HG03439 (cell line): ENCODE data around the gene NEK5.
"Not testable (repeated sequence)": the region's sequence is repeated elsewhere in the genome, so short reads cannot be mapped to it uniquely, and the experiment has no call there.

Experiments
- ATAC-seq: cut with Tn5 transposase; IDR thresholded peaks from one replicate; pipeline ENCODE4 v1.9.1; 2021; ENCODE audit warnings: mild to moderate bottlenecking, moderate library complexity; ENCODE audit not compliant: unreplicated experiment

The NEK5 gene

DNA sequence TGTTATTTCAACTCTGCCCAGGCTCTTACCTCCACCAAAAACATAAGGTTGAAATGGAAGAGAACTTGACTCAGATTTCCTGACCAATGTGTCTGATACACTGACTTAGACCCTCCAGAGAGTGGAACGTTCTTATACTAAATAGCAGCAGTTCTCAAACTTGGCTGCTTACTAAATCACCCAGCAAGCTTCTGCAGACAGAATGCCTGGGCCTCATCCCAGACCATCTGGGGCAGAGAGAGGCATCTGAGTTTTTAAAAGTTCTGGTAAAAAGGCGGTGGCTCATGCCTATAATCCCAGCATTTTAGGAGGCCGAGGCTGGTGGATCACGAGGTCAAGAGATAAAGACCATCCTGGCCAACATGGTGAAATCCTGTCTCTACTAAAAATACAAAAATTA, 46.3 kb downstream of the NEK5 start:
- no peak for ATAC-seq

DNA sequence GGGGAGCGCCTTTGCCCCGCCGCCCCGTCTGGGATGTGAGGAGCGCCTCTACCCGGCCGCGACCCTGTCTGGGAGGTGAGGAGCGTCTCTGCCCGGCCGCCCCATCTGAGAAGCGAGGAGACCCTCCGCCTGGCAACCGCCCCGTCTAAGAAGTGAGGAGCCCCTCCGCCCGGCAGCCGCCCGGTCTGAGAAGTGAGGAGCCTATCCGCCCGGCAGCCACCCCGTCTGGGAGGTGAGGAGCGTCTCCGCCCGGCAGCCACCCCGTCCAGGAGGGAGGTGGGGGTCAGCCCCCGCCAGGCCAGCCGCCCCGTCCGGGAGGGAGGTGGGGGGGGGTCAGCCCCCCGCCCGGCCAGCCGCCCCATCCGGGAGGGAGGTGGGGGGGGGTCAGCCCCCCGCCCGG, 49.0 kb downstream of the NEK5 start:
- not testable (repeated sequence) for ATAC-seq

DNA sequence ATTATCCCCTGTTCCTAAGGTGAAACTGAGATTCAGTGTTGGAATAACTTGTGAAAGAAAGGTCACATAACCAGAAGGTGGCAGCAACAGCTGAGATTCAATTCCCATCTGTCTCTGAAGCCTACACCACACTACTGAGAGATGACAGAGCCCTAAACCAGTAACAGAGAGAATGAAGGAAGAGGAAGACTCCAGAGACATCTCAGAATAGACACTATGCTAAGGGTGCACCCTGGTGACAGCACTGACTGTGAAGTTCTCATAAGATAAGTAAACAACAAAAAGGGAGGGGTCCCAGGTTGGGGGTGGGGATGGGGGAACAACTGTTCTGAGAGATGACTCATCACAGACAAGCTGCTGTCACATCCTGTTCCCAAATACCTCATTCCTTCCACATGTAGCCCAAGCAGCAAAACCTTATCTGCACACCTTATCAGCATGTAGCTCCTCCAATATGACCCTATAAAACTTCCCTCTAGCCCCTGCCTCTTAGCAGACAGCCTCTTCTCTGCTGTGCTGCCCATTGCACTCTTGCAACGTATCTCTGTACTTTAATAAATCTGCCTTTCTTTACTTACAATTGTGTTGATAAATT, 57.8 kb downstream of the NEK5 start:
- no peak for ATAC-seq

DNA sequence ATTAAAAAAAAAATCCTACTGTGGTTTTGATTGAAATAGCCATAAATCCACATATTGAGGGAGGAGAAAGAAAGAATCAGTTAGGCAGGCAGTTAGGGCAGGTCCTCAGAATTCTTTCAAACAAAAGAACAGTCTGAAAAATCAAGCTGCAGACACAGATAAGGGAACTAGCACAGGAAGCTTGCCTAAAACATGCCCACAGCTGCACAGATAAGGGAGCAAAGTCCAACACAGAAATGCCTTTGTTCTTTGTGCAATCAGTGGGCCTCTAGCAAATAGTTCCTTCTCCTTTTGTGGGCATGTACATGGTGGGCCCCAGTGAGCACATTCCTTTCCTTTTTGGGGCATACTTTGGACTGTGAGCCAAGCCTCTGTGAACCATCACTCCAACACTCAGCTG, 61.6 kb downstream of the NEK5 start:
- no peak for ATAC-seq

DNA sequence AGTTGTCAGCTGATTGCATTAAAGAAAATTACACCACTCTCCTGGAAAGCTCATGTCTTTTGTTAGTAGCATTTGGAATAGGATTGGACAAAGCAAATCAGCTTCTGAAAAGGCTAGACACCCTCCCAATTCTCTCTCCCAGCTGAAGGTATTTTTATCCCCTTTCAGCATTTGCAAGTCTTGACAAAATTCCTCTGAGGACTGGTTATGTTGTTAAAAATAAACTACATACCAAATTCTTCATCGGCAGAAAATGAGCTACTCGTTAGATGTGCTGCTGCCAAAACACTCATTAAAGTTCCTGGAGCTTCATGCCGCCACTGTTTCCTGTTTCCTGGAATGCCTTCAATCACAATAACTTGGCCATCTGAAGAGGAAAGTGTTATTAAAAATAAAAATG, 67.3 kb downstream of the NEK5 start:
- no peak for ATAC-seq

DNA sequence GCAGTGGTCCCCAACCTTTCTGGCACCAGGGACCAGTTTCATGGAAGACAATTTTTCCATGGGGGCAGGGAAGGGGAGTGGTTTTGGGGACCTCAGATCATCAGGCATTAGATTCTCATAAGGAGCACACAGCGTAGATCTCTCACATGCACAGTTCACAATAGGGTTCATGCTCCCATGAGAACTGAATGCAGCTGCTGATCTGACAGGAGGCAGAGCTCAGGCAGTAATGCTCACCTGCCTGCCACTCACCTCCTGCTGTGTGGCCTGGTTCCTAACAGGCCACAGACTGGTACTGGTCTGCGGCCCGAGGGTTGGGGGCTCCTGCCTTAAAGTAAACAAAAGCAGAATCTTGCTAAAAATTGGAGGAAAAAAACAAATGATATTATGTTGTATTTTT, 67.8 kb downstream of the NEK5 start:
- not testable (repeated sequence) for ATAC-seq

DNA sequence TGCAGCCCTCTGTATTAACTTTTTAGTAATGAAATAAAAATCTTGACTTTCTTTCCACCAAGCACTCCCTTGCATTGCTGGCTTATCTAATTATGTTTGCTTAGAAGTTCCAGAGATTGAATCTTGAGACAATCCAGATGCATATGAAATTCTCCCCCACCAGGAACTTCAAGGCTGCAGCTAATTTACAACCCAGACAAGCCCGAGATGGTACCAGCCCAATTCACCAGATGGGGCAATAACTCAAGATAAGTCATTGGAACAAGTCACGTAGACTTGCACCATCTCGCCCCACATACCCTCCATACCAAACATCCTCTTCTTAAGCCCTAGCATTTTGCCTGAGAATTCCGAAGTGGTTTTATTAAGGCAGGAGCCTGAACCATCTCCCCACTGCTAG, 75.4 kb downstream of the NEK5 start:
- ATAC-seq, result no peak

DNA sequence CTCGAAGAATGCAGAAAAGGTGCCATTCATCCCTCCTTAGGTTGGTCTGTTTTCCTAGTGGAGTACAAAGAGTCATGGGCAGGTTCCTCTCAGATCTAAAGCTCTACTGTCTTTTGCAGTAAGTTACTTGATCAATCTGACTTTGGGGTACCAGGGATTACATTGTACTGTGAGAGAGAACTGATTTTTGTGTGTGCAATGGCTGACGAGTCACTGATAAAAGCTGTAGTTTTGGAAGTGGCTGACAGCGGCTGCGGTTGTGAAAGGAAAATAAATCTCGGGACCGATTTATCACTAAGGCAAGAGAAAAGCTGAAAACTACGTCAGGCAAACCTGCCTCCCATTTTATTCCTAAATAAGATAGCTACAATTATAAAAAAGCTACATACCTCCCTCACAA, 77.5 kb downstream of the NEK5 start:
- ATAC-seq, result no peak

DNA sequence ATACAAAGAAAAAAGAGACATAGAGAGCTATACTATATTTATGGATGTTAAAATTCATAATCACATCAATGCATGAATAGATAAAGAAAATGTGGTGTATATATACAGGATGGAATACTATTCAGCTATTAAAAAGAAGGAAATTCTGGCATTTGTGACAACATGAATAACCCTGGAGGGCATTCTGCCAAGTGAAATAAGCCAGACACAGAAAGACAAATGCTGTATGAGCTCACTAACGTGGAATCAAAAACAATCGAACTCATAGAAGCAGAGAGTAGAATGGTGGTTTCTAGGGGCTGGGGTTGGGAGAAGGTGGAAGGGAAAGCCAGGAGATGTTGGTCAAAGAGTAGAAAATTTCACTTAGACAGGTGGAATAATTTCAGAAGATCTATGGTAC, 80.4 kb downstream of the NEK5 start:
- ATAC-seq, result no peak

DNA sequence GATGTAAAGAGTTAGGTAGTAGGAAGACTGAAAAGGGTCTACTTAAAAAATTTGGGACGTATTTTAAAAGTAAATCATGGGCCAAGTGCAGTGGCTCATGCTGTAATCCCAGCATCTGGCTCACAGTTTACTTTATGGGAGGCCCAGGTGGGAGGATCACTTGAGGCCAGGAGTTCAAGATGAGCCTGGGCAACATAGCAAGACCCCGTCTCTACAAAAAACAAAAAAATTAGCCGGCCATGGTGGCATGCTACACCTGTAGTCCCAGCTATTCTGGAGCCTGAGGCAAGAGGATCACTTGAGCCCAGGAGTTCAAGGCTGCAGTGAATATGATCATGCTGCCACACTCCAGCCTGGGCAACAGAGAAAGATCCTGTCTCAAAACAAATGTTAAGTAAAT, 81.4 kb downstream of the NEK5 start:
- ATAC-seq, result no peak

DNA sequence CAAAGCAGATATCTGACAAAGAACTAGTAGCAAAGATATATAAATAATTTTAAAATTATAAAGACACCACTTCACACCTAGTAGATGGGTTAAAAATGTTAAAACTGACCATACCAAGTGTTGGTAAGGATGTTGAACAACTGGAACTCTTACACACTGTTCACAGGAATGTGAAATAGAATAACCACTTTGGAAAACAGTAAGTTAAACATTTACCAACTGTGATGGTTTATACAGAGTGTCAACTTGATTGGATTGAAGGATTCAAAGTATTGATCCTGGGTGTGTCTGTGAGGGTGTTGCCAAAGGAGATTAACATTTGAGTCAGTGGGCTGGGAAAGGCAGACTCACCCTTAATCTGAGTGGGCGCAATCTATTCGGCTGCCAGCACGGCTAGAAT, 85.2 kb downstream of the NEK5 start:
- ATAC-seq, result no peak

DNA sequence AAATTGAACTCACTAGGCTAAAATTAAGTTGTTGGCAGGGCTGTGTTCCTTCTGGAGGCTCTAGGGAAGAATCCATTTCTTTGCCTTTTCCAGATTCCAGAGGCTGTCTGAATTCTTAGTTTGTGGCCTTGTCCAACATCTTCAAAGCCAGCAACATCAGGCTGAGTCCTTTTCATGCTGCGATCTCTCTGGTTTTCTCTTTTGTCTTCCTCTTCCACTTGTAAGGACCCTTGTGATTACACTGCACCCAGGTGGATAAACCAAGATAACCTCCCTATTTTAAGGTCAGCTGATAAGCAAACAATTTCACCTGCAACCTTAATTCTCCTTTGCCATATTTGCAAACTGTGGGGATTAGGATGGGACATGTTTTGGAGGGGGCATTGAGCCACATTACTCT, 92.8 kb downstream of the NEK5 start:
- no peak for ATAC-seq

DNA sequence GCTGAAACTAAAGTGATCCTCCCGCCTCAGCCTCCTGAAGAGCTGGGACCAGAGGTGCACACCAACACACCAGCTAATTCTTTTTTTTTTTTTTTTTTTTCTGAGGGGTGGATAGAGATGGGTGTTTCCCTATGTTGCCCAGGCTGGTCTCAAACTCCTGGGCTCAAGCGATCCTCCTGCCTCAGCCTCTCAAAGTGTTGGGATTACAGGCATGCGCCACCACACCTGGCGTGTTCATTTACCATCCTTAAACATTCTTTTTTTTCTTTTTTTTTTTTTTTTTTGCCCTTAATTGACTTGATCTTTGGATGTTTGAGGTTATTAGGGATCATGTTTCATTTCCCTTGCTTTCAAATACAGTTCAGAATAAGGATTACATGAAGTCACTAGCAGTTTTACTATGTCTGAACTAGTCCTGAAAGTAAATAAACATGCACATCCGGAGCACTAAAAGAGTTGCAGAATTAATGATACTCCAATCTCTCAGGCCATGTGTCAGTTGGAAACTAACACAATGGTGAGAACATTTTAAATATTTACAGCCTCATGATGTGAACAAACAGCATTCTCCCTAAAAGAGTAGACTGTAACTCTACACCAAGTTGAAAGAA, 94.2 kb downstream of the NEK5 start:
- no peak for ATAC-seq

DNA sequence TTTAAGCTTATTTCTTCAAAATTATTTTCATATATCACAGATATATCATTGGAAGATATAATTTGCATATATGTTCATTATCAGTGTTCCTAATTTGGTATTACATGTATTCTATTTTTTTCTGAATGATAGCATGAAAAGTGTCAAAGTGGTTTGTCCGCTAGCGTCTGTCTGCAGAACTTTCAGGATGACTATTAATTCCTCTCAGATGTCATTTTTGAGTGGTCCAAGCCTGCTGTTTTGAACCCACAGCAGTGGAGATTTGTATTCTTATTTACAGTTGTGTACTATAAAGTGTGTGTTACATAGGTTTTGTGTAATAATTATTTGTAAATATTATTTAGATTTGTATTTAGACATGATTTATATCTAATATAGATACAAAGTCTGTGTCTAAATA, 95.8 kb downstream of the NEK5 start:
- no peak for ATAC-seq

DNA sequence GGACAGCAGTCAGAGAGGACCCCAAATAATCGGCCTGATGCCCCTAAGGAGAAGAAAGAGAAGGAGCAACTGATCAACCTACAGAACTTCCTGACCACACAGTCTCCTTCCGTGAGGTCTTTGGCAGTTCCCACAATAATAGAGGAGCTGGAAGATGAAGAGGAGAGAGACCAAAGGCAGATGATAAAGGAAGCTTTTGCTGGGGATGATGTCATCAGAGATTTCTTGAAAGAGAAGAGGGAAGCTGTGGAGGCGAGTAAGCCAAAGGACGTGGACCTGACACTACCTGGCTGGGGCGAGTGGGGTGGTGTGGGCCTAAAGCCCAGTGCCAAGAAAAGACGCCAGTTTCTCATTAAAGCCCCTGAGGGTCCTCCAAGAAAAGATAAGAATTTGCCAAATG, 98.5 kb downstream of the NEK5 start:
- ATAC-seq, result not testable (repeated sequence)

DNA sequence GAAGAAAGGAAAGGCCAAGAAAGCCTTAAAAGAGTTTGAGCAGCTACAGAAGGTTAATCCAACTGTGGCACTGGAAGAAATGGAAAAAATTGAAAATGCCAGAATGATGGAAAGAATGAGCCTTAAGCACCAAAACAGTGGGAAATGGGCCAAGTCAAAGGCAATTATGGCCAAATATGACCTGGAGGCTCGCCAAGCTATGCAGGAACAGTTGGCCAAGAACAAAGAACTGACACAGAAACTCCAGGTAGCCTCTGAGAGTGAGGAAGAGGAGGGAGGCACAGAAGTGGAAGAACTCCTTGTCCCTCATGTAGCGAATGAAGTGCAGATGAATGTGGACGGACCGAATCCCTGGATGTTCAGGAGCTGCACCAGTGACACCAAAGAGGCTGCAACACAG, 99.3 kb downstream of the NEK5 start:
- ATAC-seq, result no peak

DNA sequence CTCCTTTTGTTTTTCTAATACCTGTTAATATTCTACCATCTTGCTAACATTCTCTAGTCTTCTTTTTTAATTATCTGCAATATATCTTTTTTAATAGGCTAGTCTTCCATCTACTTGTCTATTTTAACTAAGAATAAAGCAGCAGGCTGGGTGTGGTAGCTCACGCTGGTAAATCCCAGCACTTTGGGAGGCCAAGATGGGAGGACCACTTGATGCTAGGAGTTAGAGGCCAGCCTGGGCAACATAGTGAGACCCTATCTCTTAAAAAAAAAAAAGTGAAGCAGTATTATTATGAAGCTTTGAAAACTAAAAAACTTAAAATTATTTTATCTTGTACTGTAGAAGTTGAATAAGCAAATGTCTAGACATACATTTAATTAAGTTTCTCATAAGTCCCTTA, 101.0 kb downstream of the NEK5 start:
- ATAC-seq, result no peak

DNA sequence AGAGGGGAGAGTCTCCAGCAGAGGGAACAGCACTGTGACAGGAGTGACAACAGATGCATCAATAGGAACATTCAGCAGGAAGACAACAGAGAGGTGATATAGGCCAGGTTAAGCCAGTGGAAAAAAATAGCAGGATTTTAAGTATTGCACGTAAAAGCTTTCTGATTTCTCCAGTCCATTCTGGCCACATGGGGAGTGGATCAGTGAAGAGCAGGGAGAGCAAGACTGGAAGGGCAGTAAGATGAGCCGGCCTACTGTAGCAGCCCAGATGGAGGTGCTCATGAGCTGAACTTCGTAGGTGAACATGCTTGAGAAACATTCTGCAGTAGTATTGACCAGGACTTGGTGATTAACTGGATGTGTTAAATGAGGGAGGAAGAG, 102.6 kb downstream of the NEK5 start:
- no peak for ATAC-seq

DNA sequence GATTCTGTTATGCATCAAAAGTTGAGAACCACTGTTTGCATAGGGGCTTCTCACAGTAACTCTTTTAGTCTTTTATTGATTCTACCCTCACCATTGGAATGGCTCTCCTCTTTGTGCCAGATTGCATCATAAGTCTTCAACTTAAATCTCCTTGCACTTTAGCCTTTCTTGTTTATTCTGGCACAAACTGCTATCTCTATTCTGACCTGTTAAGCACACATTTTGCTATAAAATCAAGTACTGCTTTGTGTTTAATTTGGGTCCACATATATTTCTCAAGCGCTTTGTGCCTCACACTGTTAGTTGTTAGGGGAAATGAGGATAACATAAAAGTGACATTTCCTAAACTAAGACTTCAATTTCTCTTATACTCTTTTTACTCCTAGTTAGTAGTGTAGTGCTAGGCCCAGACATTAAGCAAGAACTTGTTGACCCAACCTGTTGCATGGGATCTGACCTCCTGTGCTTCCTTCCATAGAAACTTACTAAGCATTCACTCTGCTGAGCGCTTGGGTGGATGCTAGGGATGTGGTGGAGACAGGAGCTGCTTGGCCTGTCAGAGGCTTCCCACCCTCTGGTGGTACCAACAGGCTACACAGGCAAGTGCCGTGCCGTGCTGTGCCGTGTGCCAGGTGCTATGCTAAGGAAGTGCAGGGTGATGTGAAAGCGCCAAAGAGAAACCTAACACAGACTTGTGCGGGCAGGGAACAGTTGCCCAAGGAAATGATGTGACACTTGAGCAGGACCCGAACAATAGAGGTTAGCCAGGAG, 103.2 kb downstream of the NEK5 start:
- no peak for ATAC-seq

DNA sequence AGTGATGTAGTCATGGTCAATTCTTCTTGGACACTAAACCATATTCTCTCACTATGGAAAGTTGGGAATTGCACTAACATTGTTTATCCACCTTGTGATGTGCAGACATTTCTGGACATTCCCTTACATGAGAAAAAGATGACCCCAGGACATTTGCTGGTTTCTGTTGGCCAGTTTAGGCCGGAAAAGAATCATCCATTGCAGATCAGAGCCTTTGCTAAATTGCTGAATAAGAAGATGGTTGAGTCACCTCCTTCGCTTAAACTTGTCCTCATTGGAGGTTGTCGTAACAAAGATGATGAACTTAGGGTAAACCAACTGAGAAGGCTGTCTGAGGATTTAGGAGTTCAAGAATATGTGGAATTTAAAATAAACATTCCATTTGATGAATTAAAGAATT, 104.4 kb downstream of the NEK5 start, which contains the start of gene UTP14C:
TSS of gene UTP14C (plus strand) at position 211 of the 400 bp plus-strand sequence. CDS start 4,114 bp downstream, outside the sequence.
- ATAC-seq, result no peak

DNA sequence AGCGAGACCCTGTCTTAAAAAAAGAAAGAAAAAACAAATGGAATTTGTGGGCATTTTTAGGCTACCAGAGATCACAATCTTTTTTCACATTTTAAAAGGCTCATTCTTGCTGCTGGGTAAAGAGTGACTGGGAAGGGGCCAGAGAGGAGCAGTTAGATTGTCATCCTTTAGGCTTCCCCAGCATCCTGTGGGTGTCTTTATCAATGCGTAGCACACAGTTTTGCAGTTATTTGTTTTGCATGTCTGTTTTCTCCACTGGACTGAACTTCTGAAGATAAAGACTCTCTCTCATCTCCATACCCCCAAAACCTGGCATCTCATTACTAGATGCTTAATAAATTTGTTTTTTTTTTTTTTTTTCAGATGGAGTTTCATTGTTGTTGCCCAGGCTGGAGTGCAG, 106.5 kb downstream of the NEK5 start:
- ATAC-seq, result no peak

DNA sequence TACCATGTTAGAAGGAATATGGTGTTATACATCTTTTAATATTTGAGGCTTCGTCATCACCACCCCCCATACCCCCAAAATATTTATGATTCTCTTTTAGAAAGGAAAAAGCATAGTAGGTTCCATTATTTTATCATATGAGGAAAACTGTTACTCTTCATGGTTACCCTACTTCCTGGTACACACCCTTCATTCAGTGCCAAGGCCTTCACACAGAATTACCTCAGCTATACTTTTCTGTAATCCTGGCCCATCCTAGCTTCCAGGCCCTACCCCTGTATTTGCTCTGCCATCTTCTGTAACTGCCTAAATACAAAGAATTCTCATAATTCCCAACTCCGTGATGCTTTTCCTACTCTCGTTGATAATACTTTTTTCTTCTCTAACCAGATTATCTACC, 108.7 kb downstream of the NEK5 start:
- no peak for ATAC-seq
